HG02885 (cell line): ENCODE results near the gene FBXO44.

ENCODE experiments used
- ATAC-seq: cut with Tn5 transposase; IDR thresholded peaks from one replicate; pipeline ENCODE4 v1.9.1; 2021; ENCODE audit warnings: mild to moderate bottlenecking; ENCODE audit not compliant: unreplicated experiment, poor library complexity

Gene FBXO44

DNA sequence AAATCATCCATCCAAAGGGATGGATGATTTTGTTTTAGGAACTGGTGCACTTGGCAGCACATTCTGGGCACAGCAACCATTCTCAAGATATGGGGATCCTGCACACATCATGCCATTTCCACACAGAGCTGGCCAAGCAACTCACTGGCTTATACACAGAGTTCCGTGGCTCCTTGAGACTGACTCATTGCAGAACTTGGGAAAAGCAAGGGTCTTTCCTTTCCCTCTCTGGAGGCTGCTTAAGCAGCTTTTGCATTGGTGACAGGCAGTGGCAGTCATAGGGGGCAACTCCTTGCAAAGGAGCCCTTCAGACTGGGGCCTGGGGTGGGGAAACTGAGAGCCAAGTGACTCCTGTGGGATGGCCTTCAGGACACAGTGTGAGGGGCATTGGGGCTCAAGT is 28.1 kb downstream of the FBXO44 start:
- ATAC-seq: no peak

DNA sequence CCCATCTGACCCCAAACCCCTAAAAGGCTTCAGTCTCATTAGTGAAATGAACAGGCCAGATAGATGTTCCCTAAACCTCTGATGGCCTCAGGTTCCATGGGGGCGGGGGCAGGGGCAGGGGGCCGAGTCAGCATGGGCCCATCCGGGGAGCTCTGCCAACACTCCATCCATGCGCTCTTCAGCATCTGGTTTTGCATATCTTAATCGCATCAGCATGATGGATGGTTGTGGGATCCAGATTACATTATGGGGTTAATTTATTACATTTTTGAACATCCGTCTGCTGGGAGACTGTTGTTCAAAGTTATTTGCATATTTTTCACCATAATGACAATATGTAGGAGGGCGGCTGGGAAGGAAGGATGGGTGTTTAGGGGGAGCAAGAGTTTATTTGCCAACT is 29.4 kb downstream of the FBXO44 start:
- no peak for ATAC-seq

DNA sequence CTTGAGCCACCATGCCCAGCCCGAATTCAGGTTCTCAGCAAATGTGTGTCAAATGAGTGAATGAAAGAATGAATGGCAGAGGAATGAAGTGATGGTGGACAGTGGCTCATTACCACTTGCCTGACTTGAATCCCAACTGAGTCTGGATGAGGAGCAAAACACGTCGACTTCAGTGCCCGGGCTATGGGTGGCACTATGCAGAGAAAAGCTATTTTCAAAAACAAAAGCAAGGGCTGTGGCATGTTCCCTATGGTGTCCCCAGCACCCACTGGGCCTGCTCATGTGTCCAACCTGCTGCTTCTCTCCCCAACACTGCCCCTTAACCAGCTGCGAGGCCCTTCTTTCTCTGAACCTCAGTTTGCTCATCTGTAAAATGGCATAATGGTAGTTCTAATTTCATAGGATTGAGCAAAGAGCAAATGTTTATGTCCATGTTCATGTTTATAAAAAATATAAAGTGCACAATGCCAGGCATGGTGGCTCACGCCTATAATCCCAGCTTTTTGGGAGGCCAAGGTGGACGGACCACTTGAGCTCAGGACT is 30.6 kb downstream of the FBXO44 start:
- ATAC-seq: no peak

- no peak for ATAC-seq
Measured at GRCh38 chr1:11688506-11688905, 33.8 kb downstream of the FBXO44 start.

DNA sequence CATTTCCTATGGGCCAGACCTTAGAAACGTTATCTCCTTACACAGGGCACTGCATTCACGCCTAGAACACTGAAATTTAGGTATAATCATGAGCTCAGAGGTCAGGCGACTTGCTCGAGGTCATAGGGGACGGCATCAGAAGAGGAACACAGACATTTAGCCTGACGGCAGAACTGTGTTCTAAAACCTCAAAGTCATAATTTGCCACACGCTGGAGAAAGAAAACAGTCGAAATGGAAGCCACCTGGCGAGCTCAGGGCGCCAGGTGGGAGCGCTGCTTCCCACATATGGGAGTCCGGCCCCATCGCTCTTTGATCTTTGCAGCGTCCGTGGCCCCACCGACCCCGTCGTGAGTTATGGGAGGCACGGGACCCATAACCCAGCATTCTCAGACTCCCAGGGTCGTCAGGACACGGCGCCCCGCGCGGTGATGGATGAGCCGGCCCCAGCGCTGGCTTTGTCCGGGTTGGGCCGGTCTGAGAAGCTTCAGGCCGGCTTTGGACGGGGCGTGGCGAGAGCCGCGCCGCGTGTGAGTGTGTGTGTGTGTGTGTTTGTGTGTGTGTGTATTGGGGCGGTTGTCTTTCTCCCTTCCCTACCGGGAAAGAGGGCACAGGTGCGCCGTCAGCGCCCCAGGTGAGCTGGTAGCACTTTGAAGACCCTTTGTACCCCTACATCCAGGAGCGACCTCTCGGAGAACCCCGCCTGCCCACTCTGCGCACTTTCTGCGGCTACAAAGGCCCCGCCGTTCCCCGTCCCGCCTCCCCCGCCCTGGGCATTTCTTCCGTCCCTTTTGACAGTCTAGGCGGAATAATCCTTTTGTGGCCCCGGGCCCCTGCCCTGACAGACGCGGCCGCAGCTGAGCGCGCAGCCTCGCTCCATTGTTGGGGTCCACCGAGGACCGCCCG is 36.0 kb downstream of the FBXO44 start:
- no peak for ATAC-seq

DNA sequence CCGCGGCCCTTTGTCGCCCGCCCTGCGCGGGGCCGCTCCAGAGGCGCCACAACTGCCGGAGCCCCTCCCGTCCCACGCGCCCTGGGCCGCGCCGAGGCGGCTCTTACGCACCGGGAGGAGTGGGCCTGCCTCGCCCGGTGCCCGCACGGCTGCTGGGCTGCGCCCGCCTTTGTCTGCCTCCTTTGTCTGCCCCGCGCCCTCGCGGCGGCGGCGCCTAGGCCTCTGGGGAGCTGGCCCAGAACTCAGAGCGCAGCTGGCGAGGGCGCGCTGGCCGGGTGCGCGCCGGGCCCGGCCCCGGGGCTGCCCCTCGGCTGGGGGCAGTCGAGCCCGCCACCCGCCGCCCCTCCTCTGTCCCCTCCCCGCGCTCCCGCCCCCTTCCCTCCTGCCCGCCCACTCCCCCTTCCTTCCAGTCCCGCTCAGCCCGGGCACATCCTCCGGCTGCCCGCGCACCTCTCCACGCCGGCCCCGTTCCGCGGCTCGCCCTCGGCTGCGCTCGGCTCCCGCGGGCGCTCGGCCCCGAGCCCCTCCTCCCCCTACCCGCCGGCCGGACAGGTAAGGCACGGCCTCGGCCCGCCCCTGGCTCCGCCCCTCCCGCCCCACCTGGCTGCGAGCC is 36.7 kb downstream of the FBXO44 start, which contains the start of gene DRAXIN:
TSS of gene DRAXIN (plus strand) at position 409 of the 613 bp plus-strand sequence. CDS start 14,549 bp downstream, outside the sequence.
- ATAC-seq: no peak

DNA sequence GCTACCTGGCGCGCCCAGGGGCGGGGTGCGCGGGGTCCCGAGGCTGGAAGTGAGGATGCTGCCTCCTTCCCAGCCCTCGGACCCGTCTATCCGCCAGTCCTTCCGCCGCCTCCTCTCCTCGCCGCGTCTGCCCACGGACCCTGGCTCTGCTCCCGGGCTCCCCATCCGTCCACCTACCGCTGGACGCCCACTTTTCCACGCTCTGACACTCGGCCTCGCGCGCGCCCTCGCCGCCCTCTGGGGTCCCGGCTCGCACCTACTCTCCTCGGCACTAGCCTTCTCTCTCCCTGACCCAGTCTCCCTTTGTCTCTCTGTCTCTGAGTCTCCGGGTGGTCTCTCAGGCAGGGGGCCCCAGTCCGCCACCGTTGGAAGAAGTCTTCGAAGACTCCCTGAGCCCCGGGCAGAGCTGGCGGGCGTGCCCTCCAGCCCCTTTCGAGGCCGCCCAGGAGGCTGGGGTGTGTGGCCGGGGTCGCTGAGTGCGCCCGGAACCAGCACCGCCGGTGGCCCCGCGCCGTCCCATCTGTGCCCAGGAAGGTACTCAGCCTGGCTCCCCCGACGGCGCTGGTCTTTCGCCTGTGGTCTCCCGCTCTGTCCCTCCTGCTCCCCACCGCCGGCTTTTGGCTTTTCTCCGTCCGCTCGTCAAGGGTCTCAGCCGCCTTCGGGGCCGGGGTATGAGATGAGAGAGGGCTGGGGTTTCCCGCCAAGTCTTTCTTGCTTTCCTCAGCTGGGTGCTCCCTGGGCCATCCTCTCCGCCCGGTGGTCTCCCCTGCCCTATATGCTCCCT is 37.4 kb downstream of the FBXO44 start:
- ATAC-seq: no peak

DNA sequence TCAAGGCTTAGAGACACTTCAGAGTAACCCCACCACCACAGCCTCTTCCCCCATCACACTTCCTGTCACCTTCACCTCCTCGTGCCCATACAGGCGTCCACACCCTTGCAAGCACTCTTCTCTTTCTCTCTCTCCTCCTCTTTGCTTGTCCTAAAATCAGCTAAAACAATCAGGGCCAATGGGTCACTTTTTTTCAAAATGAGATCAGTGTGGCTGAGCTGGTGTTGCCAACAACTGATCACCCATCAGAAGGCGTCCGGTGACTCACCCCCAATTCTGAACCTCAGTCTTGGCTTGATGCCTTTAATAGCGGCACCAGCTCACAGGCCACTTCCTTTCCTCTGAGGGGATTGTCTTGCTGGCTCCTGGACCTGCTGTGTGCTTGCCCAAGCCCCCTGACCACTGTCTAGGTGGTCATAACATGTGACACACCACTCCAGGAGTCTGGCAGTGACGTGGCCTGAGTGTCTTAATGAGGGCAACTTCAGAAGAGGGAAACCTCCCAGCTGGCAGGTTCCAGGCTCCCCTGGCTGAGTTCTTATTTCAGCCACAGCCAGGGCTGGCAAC is 38.4 kb downstream of the FBXO44 start:
- ATAC-seq: no peak

- no peak for ATAC-seq
Measured at GRCh38 chr1:11693917-11694316, 39.2 kb downstream of the FBXO44 start.

GRCh38 chr1:11695861-11696260 is 41.2 kb downstream of the FBXO44 start:
- no peak for ATAC-seq

GRCh38 chr1:11697188-11697892 is 42.7 kb downstream of the FBXO44 start:
- no peak for ATAC-seq

- no peak for ATAC-seq
Measured at GRCh38 chr1:11697893-11698210, 43.2 kb downstream of the FBXO44 start.

DNA sequence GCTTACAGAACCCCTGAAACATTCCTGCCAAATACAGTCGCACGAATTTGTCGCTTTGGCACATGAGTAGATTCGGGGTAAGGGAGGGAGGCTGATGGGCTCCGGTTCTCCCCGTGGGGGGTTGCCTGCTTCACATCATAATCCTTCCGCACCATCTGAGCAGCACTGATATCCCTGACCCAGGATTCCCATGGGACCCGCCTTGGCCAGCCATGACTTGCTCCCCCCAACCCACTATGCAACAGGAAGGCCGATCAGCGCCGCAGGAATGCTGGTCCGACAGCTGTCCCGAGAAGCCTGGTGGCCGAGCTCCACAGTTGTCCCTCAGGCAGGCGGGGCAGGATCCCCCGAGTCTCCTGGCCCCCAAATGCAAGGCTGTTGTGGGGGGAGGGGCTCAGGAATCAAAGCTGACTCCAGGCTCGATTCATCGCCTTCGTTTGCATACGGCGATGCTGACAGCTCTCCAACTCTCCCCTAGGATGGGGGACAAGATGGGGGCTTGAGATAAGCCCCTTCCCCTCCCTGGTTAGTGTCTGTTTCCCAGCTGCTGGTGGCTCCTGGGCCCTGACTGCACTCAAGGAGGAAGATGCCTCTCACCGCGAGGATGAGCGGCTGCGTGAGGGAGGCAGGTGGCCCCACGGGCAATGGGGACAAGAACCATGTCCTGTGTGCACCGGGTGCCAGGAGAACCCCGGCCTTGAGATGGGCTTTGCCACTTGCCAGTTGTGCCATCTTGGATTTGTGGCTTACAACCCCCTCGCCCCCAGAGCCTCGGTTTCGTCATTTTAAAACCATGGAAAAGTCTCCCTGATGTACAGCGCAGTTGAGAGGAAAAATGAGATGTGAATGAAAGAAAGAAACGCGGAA is 46.2 kb downstream of the FBXO44 start:
- no peak for ATAC-seq

DNA sequence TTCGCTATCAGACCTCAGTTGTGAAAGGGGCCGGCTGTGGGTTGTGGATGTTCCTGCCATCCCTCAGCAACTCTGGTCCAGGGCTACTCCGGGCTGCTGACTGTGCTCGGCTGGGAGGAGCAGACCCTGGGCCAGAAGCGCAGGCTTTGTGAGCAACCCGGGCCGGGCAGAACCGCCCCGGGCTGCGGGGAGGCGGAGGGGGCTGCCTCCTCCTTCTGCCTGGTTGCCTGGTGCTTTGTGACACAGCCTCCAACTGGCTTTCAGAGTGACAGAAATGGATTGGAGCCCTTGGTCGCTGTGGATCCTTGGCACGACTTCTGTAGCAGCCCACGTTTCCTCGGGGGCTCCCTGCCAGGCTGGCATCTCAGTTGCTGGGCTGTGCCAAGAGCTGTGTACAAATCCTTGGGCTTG is 46.9 kb downstream of the FBXO44 start:
- ATAC-seq: no peak

DNA sequence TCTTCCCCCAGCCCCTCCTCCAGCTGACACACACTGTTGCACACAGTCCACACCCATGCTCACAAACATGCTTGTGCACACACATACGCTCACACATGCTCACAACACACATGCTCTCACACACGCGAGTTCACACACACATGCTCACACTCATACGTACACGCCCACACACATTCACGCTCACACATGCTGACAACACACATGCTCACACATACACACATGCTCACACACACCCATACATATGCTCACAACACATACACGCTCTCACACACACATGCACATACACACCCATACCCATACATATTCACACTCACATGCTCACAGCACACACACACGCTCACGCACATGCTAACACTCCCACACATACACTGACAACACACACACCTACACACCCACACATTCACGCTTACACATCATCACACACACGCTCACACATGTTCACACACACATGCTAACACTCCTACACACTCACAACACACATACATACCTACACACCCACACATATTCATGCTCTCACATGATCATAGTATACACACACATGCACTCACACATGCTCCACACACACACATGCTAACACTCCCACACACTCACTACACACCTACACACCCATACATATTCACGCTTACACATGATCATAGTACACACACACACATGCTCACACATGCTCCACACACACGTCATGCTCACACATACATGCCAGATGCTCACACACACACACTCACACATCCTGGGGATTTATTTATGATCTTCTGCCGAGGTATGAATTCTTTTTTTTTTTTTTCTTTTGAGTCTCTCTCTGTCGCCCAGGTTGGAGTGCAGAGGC is 47.5 kb downstream of the FBXO44 start:
- no peak for ATAC-seq

GRCh38 chr1:11703357-11704193 is 48.9 kb downstream of the FBXO44 start:
- no peak for ATAC-seq

DNA sequence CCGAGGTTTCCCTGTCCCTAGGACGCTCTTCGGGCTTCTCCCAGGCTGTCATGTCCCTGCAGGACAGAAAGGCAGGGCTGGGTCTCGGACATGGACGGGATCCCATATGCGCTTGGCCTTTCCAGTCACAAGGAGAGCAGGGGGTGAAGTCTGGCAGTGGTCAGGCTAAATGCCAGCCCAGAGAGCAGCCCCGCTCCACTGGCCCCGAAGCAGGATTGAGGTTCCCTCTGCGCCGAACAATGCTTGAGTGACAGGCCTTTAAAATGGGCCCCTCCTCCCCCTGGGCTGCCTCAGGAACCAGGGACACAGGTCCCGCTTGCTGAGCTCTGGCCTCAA is 49.5 kb downstream of the FBXO44 start:
- no peak for ATAC-seq
